NCI-H226 (cell line): Measurements from ENCODE around the gene DHRS7.

Experiments used
- DNase-seq: peaks from one replicate; pipeline ENCODE4 v3.0.0-alpha.2; 2015

DHRS7 gene

GRCh38 chr14:60164712-60165546 is at the start of gene DHRS7:
DHRS7 (minus strand) TSS chr14:60165398; CDS start chr14:60165309, 89 bp downstream.
- peak; percentile 74 for DNase-seq

GRCh38 chr14:60214415-60215126 is 49.4 kb upstream of the DHRS7 start:
- no peak for DNase-seq

GRCh38 chr14:60214003-60214402 is 48.8 kb upstream of the DHRS7 start:
- DNase-seq, result no peak

GRCh38 chr14:60212503-60213371 is 47.5 kb upstream of the DHRS7 start:
- no peak for DNase-seq

GRCh38 chr14:60211153-60211552 is 46.0 kb upstream of the DHRS7 start:
- no peak for DNase-seq

- DNase-seq, result no peak
Measured at GRCh38 chr14:60210703-60211102, 45.5 kb upstream of the DHRS7 start.

- no peak for DNase-seq
Measured at GRCh38 chr14:60206837-60207533, 41.8 kb upstream of the DHRS7 start.

GRCh38 chr14:60206249-60206670 is 41.1 kb upstream of the DHRS7 start:
- no peak for DNase-seq

- DNase-seq, result no peak
Measured at GRCh38 chr14:60204843-60205774, 39.9 kb upstream of the DHRS7 start.

GRCh38 chr14:60204104-60204842 is 39.1 kb upstream of the DHRS7 start:
- DNase-seq, result no peak

GRCh38 chr14:60199321-60199720 is 34.1 kb upstream of the DHRS7 start:
- DNase-seq, result no peak

- no peak for DNase-seq
Measured at GRCh38 chr14:60197629-60198303, 32.6 kb upstream of the DHRS7 start.

GRCh38 chr14:60196291-60196690 is 31.1 kb upstream of the DHRS7 start:
- no peak for DNase-seq

GRCh38 chr14:60195179-60195810 is 30.1 kb upstream of the DHRS7 start:
- DNase-seq, result no peak

GRCh38 chr14:60189923-60190840 is 25.0 kb upstream of the DHRS7 start:
- no peak for DNase-seq

- no peak for DNase-seq
Measured at GRCh38 chr14:60188696-60189095, 23.5 kb upstream of the DHRS7 start.

- DNase-seq, result no peak
Measured at GRCh38 chr14:60188115-60188514, 22.9 kb upstream of the DHRS7 start.

GRCh38 chr14:60184905-60185555 is 19.8 kb upstream of the DHRS7 start:
- no peak for DNase-seq
